ENCODE measurements around the gene ZNF839.

ZNF839 gene

DNA sequence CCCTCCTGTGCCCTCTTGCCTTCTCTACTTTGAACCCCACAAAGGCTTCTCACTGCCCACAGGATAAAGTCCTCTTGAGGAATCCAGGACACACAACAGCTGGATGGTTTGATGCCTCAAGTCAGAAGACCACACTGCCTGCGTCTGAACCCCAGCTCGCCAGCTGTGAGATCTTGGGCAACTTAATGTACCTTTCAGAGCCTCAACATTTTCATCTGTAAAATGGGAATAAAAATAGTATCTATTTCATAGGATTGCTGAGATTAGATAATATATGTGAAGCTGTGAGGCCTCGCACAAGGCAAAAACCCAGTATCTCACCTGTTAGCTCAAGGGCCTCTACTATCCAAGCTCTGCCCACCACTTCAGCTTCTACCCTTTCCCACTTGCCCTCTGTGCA is 40.8 kb downstream of the ZNF839 start:
- H3K4me3 ChIP-seq (replicated peaks in 1 of 2; ENCODE audit: low read depth in 2 of 2, low read length in 2 of 2) = no peak overlapping the region
- DNase-seq (ENCODE audit: low read depth in 2 of 2) = no peak
- TF ChIP-seq, protein P1, sequence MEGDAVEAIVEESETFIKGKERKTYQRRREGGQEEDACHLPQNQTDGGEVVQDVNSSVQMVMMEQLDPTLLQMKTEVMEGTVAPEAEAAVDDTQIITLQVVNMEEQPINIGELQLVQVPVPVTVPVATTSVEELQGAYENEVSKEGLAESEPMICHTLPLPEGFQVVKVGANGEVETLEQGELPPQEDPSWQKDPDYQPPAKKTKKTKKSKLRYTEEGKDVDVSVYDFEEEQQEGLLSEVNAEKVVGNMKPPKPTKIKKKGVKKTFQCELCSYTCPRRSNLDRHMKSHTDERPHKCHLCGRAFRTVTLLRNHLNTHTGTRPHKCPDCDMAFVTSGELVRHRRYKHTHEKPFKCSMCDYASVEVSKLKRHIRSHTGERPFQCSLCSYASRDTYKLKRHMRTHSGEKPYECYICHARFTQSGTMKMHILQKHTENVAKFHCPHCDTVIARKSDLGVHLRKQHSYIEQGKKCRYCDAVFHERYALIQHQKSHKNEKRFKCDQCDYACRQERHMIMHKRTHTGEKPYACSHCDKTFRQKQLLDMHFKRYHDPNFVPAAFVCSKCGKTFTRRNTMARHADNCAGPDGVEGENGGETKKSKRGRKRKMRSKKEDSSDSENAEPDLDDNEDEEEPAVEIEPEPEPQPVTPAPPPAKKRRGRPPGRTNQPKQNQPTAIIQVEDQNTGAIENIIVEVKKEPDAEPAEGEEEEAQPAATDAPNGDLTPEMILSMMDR (IDR thresholded peaks at IDR 0.05; ENCODE audit: low read depth, low read length) = no peak

DNA sequence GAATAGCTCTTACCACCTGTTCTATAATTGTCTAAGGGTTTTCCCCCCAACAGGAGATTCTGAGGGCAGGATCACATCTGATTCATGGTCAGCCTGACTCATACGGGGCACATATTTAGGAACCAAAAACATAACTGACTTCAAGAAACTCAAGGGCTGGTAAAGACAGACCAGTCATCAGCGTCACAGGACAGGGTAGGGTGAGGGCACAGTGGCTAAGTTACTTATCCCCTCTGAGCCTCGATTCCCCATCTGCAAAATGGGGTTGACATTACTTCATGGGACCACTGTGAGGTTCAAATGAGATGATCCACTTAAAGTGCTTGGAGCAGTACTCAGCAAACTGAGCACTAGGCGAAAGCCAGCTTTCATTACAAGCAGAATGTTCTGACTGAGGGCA is 42.5 kb downstream of the ZNF839 start:
- TF ChIP-seq, protein P1 (IDR thresholded peaks at IDR 0.05; ENCODE audit: low read depth, low read length) = no peak

DNA sequence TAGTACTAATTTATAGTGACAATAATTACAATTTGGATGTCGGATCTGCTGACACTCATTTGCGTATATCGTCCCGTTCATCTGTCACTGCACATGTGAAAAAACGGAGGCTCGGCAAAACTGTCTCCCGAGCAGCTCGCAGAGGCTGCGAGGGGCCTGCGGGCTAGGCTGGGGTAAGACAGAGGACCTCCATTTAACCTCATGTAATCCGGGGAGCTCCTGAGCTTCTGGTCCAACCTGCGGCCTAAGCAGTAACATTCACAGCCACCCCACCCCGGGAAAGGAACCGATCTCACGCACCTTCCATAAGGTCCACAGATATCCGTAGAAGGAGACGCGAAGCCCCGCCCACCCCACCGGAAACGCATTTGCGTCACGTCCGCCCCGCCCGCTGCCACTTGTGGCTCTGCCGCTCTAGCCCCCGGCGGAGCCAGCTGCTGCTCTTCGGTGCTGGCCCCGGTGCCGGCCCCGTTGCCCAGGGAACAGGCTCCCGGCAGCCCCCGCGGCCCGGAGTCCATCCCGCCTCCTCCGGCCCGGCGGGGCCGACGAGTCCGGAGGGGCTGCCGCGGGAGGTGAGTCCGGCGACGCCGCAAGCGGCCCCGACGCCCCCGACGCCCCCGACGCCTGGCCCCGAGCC is 43.1 kb downstream of the ZNF839 start, which contains the start of the genes CINP and TECPR2:
CINP (minus strand) TSS at position 346 of the 637 bp plus-strand sequence; CDS start at position 307, 39 bp downstream.
TECPR2 (plus strand) TSS at position 397 of the 637 bp plus-strand sequence. CDS start 13,781 bp downstream, outside the sequence.
- H3K4me3 ChIP-seq (replicated peaks in 1 of 2; ENCODE audit: low read depth in 2 of 2, low read length in 2 of 2) = peak within 1 kb of the TSS; percentile 77 to 86
- peak; percentile 94 to 97 for DNase-seq (ENCODE audit: low read depth in 2 of 2)
- TF ChIP-seq, protein P1 (IDR thresholded peaks at IDR 0.05; ENCODE audit: low read depth, low read length) = no peak

More for the DNA sequence above, 42.5 kb downstream of the ZNF839 start:
- DNase-seq (ENCODE audit: low read depth in 2 of 2) = peak; percentile 14 to 64
- peak overlapping the region; percentile 74 to 86 for H3K4me3 ChIP-seq (replicated peaks in 1 of 2; ENCODE audit: low read depth in 2 of 2, low read length in 2 of 2)

DNA sequence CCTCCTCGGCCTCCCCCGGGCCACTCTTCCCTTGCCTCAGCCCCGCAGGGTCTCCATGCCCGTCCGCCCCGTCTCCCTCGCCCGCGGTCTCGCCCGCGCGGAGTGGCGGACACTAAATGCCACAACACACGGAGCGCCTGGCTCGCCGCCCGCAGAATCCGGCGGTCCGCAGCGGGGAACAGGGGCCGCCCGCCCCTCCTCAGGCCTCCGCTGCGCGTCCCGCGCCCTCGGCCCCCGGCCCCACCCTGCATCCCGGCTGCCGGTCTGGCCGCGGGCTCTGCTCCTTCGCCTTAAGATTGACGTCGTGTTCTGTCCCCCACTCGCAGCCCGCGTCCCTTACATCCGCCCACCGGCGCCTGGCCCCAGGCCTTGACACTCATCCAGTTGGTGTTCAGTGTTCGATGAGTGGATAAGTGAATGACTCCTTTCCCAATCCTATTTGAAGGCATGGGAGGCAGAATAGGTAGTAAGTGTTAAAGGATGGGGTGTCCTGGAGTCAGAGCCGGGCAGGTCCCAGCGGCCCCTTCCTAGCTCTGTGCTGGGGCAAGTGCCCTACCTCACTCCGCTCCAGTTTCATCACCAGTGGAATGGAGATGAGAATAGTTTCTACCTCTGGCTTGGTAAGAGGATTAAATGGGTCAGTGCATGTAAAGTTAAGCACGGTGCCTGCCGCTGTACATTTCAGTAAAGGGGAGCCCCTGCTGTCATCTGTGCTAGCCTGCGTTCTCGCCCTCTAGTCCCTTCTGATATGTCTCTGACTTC is 43.8 kb downstream of the ZNF839 start:
- TF ChIP-seq, protein P1 (IDR thresholded peaks at IDR 0.05; ENCODE audit: low read depth, low read length) = no peak
- peak; percentile 35 to 44 for DNase-seq (ENCODE audit: low read depth in 2 of 2)
- H3K4me3 ChIP-seq (replicated peaks in 1 of 2; ENCODE audit: low read depth in 2 of 2, low read length in 2 of 2) = peak overlapping the region; percentile 77 to 86

DNA sequence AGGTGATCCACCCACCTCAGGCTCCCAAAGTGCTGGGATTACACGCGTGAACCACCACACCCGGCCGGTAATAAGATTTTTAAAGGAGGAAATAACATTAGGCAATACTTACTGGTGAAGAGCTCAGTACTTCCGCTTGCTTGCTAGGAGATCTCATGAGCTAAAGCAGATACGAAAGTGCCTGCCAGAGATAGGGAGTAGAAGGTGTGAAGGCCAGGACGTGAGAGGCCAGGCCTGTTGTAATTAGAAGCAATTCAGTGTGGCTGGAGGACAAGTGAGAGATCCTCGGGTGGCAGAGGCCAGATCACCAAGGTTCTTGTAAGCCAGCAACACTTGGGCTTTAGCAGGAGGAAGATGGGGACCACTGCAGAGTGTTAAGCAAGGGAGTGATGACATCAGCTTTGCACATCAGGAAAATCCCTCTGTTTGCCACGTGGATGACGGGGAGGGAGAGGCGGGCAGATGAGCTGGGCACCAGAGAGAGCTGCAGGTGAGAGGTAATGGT is 50.8 kb downstream of the ZNF839 start:
- DNase-seq (ENCODE audit: low read depth in 2 of 2) = peak; percentile 8 to 22
- no peak overlapping the region for H3K4me3 ChIP-seq (replicated peaks in 1 of 2; ENCODE audit: low read depth in 2 of 2, low read length in 2 of 2)
- TF ChIP-seq, protein P1 (IDR thresholded peaks at IDR 0.05; ENCODE audit: low read depth, low read length) = no peak

DNA sequence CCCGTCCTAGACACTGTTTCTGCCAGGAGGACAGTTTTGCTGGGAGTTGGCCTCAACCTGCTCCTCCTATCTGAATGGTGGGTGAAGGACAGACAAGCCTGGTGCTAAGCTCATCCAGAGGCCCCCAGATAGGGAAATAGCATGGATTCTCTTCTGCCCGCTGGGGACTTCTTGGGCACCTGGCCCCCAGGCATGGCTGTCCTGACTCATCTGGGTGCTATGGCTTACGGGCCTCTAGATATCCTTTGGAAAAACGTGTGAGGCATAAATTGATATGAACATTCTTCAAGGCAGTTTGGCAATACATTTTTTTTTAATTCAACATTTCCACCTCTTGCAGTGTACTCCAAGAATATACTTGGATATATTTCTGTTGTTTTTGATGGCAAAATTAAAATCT is 51.8 kb downstream of the ZNF839 start:
- H3K4me3 ChIP-seq (replicated peaks in 1 of 2; ENCODE audit: low read depth in 2 of 2, low read length in 2 of 2) = no peak overlapping the region
- DNase-seq (ENCODE audit: low read depth in 2 of 2) = no peak
- TF ChIP-seq, protein P1 (IDR thresholded peaks at IDR 0.05; ENCODE audit: low read depth, low read length) = no peak
